CD4-positive, CD25-positive, alpha-beta regulatory T cell (primary cell): ENCODE data around the gene TICRR. TPM values are rescaled to one million over a fixed set of nuclear protein-coding genes. Genes with fewer than 3 reads are reported as not detected.

Experiments used
- ATAC-seq, 2 donors: fragments of 150-1000 bp; cut with Tn5 transposase; one replicate each; pipeline ENCODE4 v1.10.0; 2021; ENCODE audit warnings: low read depth in 2 of 2, moderate number of reproducible peaks in 2 of 2, moderate library complexity in 1 of 2
- DNase-seq, 3 donors: peaks; one replicate each; pipeline versions ENCODE4 v3.0.0 to v3.0.0-alpha.2; 2012 to 2022; ENCODE audit warnings: mixed read lengths in 1 of 3
- H3K27ac ChIP-seq: one replicate; pipeline ENCODE4 v1.7.0; 2013; ENCODE audit warnings: mild to moderate bottlenecking, low read length; ENCODE audit not compliant: insufficient read depth, poor library complexity, severe bottlenecking
- H3K27me3 ChIP-seq: one replicate; pipeline ENCODE4 v1.7.0; 2013; ENCODE audit warnings: low read length; ENCODE audit not compliant: control insufficient read depth, insufficient read depth
- H3K36me3 ChIP-seq: one replicate; pipeline ENCODE4 v1.7.0; 2013; ENCODE audit warnings: mild to moderate bottlenecking, low read length, moderate library complexity; ENCODE audit not compliant: control insufficient read depth, insufficient read depth
- H3K4me1 ChIP-seq: 2 replicates; pipeline ENCODE4 v1.7.0; 2013; ENCODE audit warnings: mild to moderate bottlenecking, low read length; ENCODE audit not compliant: insufficient read depth, control insufficient read depth, poor library complexity, severe bottlenecking
- H3K4me3 ChIP-seq: one replicate; pipeline ENCODE4 v1.7.0; 2013; ENCODE audit warnings: low read depth, mild to moderate bottlenecking, low read length, moderate library complexity
- H3K9me3 ChIP-seq, 2 experiments: 1 replicate in 1 of 2; 2 replicates in 1 of 2; pipeline ENCODE4 v1.7.0; 2013; ENCODE audit warnings: low read length in 2 of 2, mild to moderate bottlenecking in 1 of 2, moderate library complexity in 1 of 2; ENCODE audit not compliant: control insufficient read depth in 2 of 2
- H3K27ac Mint-ChIP-seq, 3 donors: one replicate each; pipeline ENCODE4 v1.8.0; 2020 to 2022; ENCODE audit warnings: mild to moderate bottlenecking in 3 of 3, mixed read lengths in 3 of 3, moderate library complexity in 2 of 3
- H3K27me3 Mint-ChIP-seq: one replicate; pipeline ENCODE4 v1.8.0; 2022; ENCODE audit warnings: mild to moderate bottlenecking, mixed read lengths
- H3K36me3 Mint-ChIP-seq: one replicate; pipeline ENCODE4 v1.8.0; 2020; ENCODE audit warnings: mixed read lengths
- H3K4me1 Mint-ChIP-seq, 4 donors: one replicate each; pipeline ENCODE4 v1.8.0; 2020 to 2022; ENCODE audit warnings: mixed read lengths in 4 of 4, mild to moderate bottlenecking in 1 of 4
- H3K4me3 Mint-ChIP-seq, 4 donors: one replicate each; pipeline ENCODE4 v1.8.0; 2020 to 2022; ENCODE audit warnings: mild to moderate bottlenecking in 4 of 4, mixed read lengths in 4 of 4, moderate library complexity in 3 of 4
- H3K9me3 Mint-ChIP-seq, 7 donors: one replicate each; pipeline ENCODE4 v1.8.0; 2020 to 2022; ENCODE audit warnings: mixed read lengths in 7 of 7, mild to moderate bottlenecking in 3 of 7, moderate library complexity in 2 of 7
- polyA plus RNA-seq, 4 donors: library from polyadenylated mRNA; unstranded; fragments of 300-500 nt; fragmentation: Illumina TruSeq; gene quantifications; one replicate each; pipeline ENCODE4 v1.2.3, GENCODE V29; 2021
- total RNA-seq: library from RNA; stranded (reverse); gene quantifications from one replicate; pipeline ENCODE4 v1.2.3, GENCODE V29; 2022

Gene TICRR
- total and polyA plus RNA-seq, 5 donors from 2014 or later: 0.09 to 0.41 (median 0.20) TPM

- Mint-ChIP-seq H3K27ac (no peak overlapping the region), H3K27me3 (peaks cover 40% of the 10 kb centered on the region), H3K36me3 (no peaks in the 10 kb centered on the region), H3K4me1 (peaks cover 0 to 12% (median 7%) of the 10 kb centered on the region in 4 donors), H3K9me3 (no peaks in the 10 kb centered on the region), H3K4me3 (no peak overlapping the region)
- Histone ChIP-seq H3K9me3 (no peaks in the 10 kb centered on the region), H3K27ac (no peak overlapping the region), H3K36me3 (no peaks in the 10 kb centered on the region), H3K4me3 (no peak overlapping the region), H3K4me1 (peaks cover 11% of the 10 kb centered on the region), H3K27me3 (peaks cover 13% of the 10 kb centered on the region)
- DNase-seq: no peak
- no peak for ATAC-seq
These were observed 77.4 kb downstream of the TICRR start for GRCh38 chr15:89652666-89653065.

GRCh38 chr15:89653578-89653977 lies 78.3 kb downstream of the TICRR start:
- peaks cover 48% of the 10 kb centered on the region for H3K27me3 Mint-ChIP-seq
- peaks cover 11% of the 10 kb centered on the region for H3K4me1 ChIP-seq
- no peak overlapping the region for H3K4me3 ChIP-seq
- no peak overlapping the region for H3K27ac ChIP-seq
- H3K36me3 Mint-ChIP-seq: no peaks in the 10 kb centered on the region
- ATAC-seq (no peak), DNase-seq (no peak)
- no peaks in the 10 kb centered on the region for H3K36me3 ChIP-seq
- no peaks in the 10 kb centered on the region for H3K9me3 ChIP-seq
- no peak overlapping the region for H3K27ac Mint-ChIP-seq
- no peaks in the 10 kb centered on the region for H3K9me3 Mint-ChIP-seq
- H3K4me3 Mint-ChIP-seq: no peak overlapping the region
- H3K27me3 ChIP-seq: peaks cover 16% of the 10 kb centered on the region
- H3K4me1 Mint-ChIP-seq: peaks cover 0 to 12% (median 7%) of the 10 kb centered on the region in 4 donors

- Histone ChIP-seq H3K36me3 (no peaks in the 10 kb centered on the region), H3K9me3 (no peaks in the 10 kb centered on the region), H3K4me1 (peaks cover 11% of the 10 kb centered on the region), H3K4me3 (no peak overlapping the region), H3K27me3 (peaks cover 16% of the 10 kb centered on the region), H3K27ac (no peak overlapping the region)
- H3K27me3 Mint-ChIP-seq: peaks cover 56% of the 10 kb centered on the region
- peak overlapping the region in 1 of 3 donors; percentile 44 for H3K27ac Mint-ChIP-seq
- H3K36me3 Mint-ChIP-seq: no peaks in the 10 kb centered on the region
- peak overlapping the region in 3 of 4 donors; percentile 22 to 86 (median 61) for H3K4me3 Mint-ChIP-seq
- DNase-seq (no peak), ATAC-seq (no peak)
- no peaks in the 10 kb centered on the region for H3K9me3 Mint-ChIP-seq
- H3K4me1 Mint-ChIP-seq: peaks cover 0 to 12% (median 7%) of the 10 kb centered on the region in 4 donors
These were observed 79.1 kb downstream of the TICRR start for GRCh38 chr15:89654301-89654761.

- no peaks in the 10 kb centered on the region for H3K36me3 ChIP-seq
- H3K4me1 ChIP-seq: peaks cover 11% of the 10 kb centered on the region
- ATAC-seq: no peak
- H3K27ac ChIP-seq: no peak within 1 kb of the TSS
- no peaks in the 10 kb centered on the region for H3K36me3 Mint-ChIP-seq
- H3K9me3 ChIP-seq: no peaks in the 10 kb centered on the region
- H3K4me1 Mint-ChIP-seq: peaks cover 0 to 12% (median 7%) of the 10 kb centered on the region in 4 donors
- H3K4me3 Mint-ChIP-seq: peak within 1 kb of the TSS; percentile 39 to 78 (median 58)
- H3K27ac Mint-ChIP-seq: peak within 1 kb of the TSS in 1 of 3 donors; percentile 44
- peaks cover 61% of the 10 kb centered on the region for H3K27me3 Mint-ChIP-seq
- H3K27me3 ChIP-seq: peaks cover 16% of the 10 kb centered on the region
- no peaks in the 10 kb centered on the region for H3K9me3 Mint-ChIP-seq
- DNase-seq: no peak
- no peak within 1 kb of the TSS for H3K4me3 ChIP-seq
These were observed 79.9 kb downstream of the TICRR start, which contains the start of gene KIF7 for GRCh38 chr15:89654847-89655805. KIF7 (minus strand) TSS chr15:89655467; CDS start chr15:89652930, 2,537 bp downstream.

- Histone ChIP-seq H3K4me1 (peaks cover 11% of the 10 kb centered on the region), H3K36me3 (no peaks in the 10 kb centered on the region), H3K4me3 (no peak overlapping the region), H3K27ac (no peak overlapping the region), H3K9me3 (no peaks in the 10 kb centered on the region), H3K27me3 (peaks cover 20% of the 10 kb centered on the region)
- peaks cover 69% of the 10 kb centered on the region for H3K27me3 Mint-ChIP-seq
- no peak for DNase-seq
- peak overlapping the region; percentile 39 to 78 (median 58) for H3K4me3 Mint-ChIP-seq
- no peaks in the 10 kb centered on the region for H3K9me3 Mint-ChIP-seq
- H3K36me3 Mint-ChIP-seq: no peaks in the 10 kb centered on the region
- peaks cover 0 to 12% (median 7%) of the 10 kb centered on the region in 4 donors for H3K4me1 Mint-ChIP-seq
- H3K27ac Mint-ChIP-seq: no peak overlapping the region
- no peak for ATAC-seq
These were observed 81.0 kb downstream of the TICRR start for GRCh38 chr15:89656116-89656815.

GRCh38 chr15:89657686-89658200 lies 82.5 kb downstream of the TICRR start:
- Mint-ChIP-seq H3K27ac (no peak overlapping the region), H3K9me3 (no peaks in the 10 kb centered on the region), H3K4me3 (no peak overlapping the region), H3K4me1 (peaks cover 0 to 12% (median 7%) of the 10 kb centered on the region in 4 donors), H3K36me3 (no peaks in the 10 kb centered on the region), H3K27me3 (peaks cover 80% of the 10 kb centered on the region)
- no peak overlapping the region for H3K4me3 ChIP-seq
- H3K9me3 ChIP-seq: no peaks in the 10 kb centered on the region
- H3K27me3 ChIP-seq: peaks cover 20% of the 10 kb centered on the region
- peaks cover 11% of the 10 kb centered on the region for H3K4me1 ChIP-seq
- ATAC-seq: no peak
- H3K27ac ChIP-seq: no peak overlapping the region
- no peaks in the 10 kb centered on the region for H3K36me3 ChIP-seq
- no peak for DNase-seq

GRCh38 chr15:89659295-89659694 lies 84.0 kb downstream of the TICRR start:
- H3K9me3 Mint-ChIP-seq: no peaks in the 10 kb centered on the region
- peaks cover 70% of the 10 kb centered on the region for H3K27me3 Mint-ChIP-seq
- H3K27me3 ChIP-seq: peaks cover 19% of the 10 kb centered on the region
- H3K4me3 Mint-ChIP-seq: no peak overlapping the region
- DNase-seq (no peak), ATAC-seq (no peak)
- H3K36me3 Mint-ChIP-seq: no peaks in the 10 kb centered on the region
- H3K27ac Mint-ChIP-seq: no peak overlapping the region
- H3K4me1 ChIP-seq: peaks cover 11% of the 10 kb centered on the region
- peaks cover 0 to 10% (median 6%) of the 10 kb centered on the region in 4 donors for H3K4me1 Mint-ChIP-seq
- no peaks in the 10 kb centered on the region for H3K9me3 ChIP-seq
- H3K27ac ChIP-seq: no peak overlapping the region
- H3K4me3 ChIP-seq: no peak overlapping the region
- no peaks in the 10 kb centered on the region for H3K36me3 ChIP-seq
